GM21423 (cell line): Measurements from ENCODE around the gene KRT71.

Experiments used
- ATAC-seq: cut with Tn5 transposase; IDR thresholded peaks from one replicate; pipeline ENCODE4 v1.9.1; 2021; ENCODE audit warnings: mild to moderate bottlenecking, moderate library complexity; ENCODE audit not compliant: unreplicated experiment

The KRT71 gene

DNA sequence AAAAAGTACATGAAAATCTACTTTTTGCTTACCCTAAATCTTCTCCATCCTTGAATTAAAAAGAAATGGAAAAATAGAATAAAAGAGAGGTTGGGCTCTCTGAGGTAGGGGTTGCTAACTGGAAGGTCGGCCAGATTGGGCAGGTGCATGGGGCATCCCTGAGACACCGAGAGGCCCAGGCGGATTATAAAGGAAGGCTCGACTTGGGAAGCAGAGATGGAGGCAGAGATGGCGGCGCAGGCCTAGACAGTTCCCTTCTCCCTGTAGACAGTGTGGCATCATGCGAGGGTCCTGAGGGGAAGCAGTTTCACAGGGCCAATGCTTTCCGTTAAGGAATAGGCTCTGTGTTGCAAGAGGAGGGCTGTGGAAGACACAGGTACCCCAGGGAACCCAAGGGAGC, 24.4 kb upstream of the KRT71 start:
- no peak for ATAC-seq

DNA sequence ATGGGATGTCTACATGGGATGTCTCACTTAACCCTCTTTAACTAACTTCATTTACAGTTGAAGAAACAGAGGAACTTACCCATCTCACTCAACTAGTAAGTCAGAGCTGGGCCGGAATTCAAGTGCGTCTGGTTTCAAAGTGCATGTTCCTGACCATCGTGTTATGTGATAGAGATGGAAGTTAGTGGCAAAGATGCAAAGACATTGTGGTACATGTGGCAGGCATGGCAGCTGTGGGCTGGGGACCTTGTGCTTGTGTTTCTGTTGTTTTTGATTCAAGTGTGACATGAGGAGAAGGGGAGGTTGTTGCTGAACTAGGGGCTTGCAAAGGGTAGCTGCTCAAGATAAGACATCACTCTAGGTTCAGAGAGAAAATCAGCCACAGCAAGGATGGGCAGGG, 23.0 kb upstream of the KRT71 start:
- ATAC-seq: no peak

DNA sequence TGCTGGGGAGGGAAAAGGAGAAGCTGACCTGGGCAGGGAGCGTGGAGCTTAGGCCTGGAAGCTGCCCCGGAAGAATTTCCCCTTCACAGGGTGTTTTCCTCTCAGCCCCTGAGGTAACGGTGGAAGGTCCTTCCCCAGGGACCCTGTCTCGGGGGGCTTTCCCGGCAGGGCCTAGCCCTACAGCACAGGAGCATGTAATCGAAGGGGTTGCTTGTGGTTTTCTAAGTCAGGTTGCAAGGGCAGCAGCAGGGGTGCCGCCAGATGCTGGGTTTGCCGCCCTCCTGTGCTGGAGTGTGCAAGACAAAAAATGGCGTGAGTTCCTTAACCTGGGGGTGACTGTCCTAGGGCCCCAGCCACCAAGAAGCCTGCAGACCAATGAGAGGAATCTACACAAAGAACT, 22.3 kb upstream of the KRT71 start:
- ATAC-seq: no peak

DNA sequence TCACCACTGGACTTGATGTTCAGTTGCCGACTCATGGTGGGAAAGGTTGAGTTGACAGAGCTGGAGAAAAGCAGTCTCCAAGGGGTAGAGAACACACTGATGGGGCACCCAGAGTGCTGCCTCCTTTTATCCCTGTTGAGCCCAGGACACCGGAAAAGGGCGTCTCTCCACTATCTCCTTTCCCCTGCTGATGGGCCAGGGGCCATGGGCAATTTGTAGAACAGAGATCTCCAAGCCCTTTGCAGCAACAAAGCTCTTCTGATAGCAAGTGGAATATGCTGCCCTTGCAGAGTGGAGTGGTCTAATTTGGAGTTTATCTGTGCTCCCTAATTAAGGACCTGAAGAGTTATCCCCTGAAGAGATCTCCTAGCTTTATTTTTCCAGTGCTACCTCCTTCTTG, 20.8 kb upstream of the KRT71 start, which contains the start of gene KRT74:
KRT74 (minus strand) TSS at position 101 of the 400 bp plus-strand sequence; CDS start at position 35, 66 bp downstream.
- ATAC-seq: no peak

DNA sequence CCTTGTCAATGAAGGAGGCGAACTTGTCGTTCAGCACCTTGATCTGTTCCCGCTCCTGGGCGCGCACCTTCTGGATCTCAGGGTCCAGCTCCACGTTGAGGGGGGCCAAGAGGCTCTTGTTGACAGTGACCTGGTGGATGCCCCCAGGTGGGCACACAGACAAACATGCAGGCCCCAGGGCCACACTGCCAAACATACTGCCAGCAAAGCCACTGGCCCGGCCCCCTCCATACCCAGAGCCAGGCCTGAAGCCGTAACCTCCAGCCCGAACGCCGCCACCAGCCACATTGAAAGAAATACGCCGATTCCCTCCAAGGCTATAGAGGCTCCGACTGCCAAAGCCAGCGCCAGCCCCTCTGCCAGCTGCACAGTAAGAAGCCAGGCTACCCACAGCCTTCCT, 20.4 kb upstream of the KRT71 start:
- no peak for ATAC-seq

DNA sequence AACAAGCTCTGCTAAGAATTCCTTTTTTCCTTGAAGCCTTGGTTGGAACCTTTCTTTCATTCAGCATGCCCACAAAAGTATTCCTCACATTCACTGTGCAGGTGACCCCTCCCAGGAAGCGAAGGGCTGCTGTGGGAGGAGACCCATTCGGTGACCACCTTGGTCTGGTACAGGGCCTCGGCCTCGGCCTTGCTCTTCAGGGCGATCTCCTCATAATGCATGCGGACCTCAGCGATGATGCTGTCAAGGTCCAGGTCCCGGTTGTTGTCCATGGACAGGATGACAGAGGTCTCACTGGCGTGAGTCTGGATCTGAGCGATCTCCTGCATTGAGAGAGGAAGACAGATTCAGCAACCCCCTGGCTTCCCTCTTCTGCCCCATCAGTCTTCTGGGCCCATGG, 17.6 kb upstream of the KRT71 start:
- no peak for ATAC-seq

DNA sequence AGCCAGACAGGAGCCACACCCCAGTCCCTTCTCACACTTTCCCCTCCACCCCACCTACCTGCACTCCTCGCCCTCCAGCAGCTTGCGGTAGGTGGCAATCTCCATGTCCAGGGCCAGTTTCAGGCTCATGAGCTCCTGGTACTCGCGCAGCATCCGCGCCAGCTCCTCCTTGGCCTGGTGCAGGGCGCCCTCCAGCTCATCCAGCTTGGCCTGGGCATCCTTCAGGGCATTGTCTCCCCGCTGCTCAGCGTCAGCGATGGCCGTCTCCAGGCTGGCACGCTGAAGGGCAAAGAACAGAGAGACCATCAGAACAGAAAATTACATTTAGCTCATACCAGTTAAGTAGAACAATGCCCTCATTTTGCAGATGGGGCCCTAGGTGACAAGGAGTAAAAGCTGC, 15.2 kb upstream of the KRT71 start:
- no peak for ATAC-seq

DNA sequence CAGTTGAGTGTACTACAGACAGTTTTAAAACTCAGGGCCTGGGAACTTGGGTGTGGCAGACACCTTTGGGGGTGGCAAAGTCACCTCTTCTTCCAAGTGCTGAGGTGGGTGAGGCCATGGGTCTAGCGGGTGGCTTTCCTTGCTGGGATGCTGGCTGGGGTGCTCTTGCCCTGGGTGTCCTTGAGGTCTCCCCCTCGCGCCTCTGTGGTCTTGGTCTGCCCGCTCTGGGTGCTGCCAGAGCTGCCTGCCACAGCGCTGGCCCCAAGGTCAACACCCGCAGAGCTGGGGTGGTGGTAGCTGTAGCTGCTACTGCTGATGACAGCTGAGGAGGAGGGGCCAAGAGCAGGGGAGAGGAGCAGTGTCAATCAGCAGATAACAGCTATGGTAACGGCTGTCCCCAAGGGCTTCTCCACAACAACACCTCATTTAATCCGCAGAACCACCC, 13.9 kb upstream of the KRT71 start:
- no peak for ATAC-seq

DNA sequence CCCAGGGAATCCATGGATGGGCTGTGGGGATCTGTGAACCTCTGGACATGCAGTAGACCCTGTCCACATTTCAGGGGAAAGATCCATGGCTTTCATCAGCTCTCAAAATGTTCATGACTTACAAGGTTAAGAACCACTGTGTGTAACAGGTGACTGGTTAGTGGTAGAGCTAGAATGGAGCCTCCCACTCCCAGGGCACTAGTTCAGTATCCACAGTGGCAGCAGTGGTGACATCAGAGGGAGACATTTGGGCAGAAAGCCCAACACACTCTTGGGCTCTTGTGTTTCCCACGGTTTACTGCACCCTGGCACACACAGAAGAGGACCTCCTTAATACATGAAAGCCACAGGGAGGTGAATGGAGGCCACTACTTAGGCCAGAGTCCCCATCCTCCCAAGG, 11.6 kb upstream of the KRT71 start:
- ATAC-seq: no peak

DNA sequence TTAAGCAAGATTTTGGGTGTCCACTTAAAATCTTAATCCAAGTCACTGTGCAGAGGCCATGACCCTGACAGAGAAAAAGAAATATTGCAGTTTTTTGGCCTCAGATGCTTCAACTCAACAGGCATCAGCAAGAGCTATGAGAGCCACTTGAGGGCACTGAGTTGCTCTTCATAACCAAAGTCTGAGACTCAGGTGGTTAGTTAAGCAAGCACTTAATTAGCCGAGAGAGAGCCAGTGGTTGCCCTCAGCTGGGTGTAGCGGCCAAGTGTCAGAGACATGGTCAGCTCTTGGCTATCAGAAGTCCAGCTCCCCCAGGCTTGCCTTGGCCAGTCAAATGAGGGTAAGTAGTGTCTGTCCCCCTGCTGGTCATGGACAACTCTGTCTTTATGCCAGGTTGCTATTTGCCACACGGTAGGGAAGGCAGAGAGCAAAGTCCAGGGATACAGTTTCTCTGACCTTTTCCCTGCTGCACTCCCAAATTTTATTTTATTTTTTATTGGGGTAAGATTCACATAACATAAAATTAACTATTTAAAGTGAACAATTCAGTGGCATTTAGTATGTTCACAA, 9.0 kb upstream of the KRT71 start:
- no peak for ATAC-seq

DNA sequence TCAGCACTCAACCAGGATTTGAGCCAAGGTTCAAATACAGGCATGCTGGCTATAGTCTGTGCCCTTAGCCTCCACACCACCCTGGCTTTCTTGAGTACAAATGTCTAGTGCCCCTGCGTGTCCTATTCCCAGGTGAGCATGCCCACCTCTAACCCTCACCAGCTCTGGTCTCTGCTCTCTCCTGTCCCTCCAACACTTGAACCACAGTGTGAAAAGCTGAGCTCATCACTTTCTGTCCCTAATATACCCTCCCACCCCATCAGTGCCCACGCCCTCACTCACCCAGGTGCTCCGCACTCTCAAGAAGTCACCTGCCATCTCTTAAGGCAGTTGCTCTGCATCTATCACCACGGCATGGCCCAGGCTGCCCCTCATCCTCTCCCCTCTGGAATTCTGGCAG, 7.0 kb upstream of the KRT71 start:
- no peak for ATAC-seq

DNA sequence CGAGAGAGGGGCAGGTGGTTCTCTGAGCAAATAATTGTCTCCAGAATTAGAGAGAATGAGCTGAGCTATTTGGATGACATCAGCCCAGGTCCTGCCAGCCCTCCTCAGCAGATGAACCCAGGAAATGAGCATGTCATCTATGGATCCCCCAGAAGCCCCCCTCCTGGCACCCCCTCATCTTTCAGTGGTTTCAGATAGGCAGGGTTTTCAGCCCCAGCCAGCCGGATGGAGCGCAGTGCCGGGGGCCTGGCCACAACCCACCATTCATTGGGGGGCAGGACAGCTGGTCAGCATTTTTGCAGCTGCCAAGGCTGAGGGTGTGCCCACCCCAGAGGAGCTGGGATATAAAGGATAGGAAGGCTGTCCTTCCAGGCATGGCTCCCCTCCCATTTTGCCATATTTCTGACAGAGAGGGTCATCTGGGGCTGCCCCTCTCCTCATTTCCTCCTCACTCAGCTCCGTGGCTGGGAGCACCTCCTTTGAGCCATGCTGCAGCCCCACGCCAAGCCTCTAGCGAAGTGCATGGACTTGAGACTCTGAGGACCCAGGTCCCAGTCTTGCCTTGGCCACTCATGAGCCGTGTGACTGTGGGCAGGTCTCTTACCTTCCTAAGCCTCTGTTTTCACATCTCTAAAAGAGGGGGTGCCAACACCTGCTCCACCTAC, 6.0 kb upstream of the KRT71 start:
- ATAC-seq: no peak

DNA sequence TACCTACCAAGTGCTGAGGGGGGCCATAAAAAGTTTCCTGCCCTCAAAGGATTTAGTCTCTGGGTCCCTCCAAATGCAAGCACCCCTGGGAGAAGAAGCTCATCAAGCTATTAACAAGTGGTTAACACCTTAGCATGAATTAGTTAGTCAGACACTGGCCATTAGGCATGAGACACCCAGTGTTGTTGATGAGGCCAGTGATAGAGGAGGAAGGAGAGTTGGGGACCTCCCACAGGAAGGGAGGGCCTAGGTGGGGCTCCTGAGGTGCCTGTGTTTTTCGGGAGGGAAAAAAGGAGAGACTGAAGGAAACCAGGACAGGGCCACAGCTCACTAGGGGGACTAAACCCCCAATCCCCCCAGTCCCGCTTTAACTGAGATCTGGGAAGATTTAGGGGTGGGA, 4.5 kb upstream of the KRT71 start:
- ATAC-seq: no peak

DNA sequence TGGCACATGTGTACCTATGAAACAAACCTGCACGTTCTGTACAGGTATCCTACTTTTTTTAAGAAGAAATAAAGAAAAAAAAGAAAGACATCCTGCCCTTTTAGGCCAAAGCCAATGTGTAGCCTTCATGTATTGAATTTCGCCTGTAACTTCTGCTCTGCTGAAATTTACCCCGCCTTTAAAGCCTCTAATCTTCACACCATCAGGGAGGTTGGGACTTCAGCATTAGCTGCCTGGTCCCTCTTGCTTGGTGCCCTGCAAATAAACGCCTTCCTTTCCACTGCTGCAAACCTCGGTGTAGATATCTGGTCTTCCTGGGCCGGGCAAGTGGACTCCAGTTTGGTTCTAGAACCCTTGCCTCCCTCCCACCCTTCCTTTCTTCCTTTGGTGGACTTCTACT, 2.6 kb upstream of the KRT71 start:
- no peak for ATAC-seq

DNA sequence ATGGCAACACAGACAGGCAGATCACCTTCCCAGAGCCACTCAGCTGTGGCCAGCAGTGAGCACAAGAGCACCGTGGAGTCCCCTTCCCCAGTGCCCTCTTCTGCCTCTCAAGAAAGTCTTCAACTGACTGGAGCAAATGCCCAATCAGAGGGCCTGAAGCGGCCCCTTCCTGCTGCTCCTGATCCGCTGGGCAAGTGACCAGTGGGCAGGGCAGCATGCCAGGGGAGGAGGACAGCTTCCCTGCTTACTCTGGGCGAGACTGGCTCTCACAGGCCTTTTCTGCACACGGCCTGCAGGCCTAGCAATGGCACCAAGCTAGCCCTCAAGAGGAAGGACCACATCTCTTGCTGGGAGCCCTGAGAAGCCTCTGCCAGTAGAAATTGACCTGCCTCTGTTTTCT, 890 bp downstream of the KRT71 start:
- no peak for ATAC-seq

DNA sequence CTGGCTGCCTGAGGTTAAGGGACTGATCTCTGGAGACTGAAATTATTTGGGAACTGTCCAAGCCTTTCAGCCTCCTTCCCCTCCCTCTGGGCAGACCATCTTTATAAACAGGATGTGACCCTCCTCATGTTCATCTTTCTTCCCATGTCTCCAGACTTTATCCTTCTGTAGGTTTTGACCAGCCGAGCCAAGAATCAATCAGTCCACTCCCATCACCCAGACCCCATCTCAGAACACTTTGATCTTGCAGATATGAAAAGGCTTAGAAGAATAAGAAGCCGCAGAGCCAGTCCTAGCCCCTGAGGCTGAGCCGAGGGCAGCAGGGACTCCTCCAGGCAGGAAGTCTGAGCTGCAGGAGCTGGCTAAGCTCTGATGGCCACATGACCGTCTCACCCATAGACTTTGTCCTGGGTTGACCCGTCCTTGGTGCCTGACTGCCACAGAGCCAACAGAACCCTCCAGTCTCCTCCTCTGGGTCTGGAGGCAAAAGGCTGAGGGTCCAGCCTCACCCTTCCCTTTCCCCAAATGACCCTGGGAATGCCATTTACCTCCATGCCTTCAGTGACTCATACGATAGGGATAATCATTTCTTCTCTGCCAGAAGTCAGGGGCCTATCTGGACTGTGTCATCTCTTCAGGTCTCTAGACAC, 1.6 kb downstream of the KRT71 start:
- no peak for ATAC-seq

DNA sequence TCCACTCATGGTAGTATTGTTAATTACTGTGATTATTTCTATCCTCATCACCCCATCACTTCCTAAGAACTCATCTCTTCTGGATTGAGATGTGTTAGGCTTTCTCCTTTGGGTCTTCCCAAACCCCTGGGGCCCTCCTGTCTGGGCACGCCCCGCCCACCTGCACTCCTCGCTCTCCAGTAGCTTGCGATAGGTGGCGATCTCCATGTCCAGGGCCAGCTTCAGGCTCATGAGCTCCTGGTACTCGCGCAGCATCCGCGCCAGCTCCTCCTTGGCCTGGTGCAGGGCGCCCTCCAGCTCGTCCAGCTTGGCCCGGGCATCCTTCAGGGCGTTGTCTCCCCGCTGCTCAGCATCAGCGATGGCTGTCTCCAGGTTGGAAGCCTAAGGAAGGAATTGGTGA, 6.8 kb downstream of the KRT71 start:
- ATAC-seq: no peak

DNA sequence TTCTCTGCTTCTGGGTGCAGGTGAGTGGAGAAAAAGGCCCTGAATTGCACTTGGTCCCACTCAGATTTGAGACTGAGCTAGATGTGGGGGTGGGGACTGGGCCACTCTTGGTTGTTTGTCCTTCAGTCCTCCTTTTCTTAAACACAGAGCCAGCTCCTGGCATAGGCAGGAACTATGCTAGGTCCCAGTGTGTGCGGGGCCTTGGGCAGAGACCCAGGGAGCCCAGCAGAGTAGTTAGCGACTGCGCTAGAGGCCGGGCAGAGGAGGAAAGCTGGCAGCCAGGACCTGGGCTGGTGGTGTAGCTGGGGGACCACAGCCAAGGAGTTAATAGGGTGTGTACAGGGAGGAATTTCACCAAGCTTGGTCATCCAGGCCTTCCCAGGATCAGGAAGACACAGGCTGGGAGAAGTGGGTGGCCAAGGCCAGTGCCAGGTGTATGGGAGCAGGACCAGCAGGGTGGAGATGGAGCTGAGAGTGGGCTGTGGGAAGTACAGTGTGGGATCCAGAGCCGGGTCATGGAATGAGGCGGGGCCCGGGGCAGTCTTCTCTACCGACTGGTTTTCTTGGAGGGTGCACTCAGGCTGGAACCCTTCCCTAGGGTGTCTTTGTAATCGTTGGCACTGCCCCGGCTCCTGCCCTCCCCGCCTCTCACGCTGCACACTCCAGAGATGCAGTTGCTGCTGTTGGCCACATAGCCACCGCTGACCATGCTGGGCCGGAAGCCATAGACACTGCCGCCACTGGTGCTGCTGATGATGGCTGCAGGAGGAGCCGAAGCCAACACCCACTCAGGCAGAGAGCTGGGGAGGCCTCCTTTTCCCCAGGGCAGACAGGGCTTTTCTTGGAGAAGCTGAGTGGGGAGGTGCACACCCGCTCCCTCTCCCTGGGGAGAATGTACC, 8.7 kb downstream of the KRT71 start:
- no peak for ATAC-seq

DNA sequence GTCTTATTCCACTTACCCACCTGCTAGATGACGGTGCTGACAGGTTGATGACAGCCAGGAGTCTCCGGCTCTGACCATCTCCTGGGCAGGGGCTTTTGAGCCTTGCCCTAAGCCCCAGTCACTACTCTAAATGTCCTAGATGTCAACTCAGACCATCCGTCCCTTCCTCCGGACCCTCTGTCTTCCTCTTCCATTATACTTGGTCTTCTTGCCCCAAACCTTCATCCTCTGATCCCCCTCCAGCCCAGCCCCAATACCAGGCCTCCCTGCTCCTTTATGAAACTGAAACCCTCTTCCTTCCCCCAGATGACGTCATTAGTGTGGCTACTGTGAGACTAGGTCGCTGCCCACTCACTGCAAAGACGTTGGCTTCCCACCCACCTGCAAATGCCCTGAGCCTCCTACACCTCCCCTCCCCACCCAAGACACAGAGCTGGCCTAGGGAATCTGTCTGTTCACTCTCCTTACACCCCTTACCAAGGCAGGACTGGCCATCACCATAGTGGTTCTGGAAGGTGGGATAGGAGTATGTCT, 10.1 kb downstream of the KRT71 start:
- no peak for ATAC-seq

DNA sequence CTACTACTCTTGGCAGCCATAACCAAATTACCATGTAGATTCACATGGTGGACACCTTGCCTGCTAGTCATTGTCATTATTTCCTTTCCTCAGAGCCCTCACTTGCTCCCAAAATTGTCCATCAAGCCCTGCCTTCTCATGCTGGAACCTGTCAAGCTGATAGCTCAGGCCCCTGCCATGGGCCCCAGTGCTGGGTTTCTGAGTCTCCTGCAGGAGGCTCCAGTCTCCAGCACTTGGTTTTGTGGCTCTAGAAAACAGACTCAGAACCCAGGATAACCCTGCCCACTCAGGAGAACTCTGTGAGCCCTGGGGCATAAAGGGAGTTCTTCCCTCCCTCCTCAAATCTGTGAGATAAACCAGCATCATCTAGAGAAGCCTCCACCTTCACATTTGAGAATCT, 10.8 kb downstream of the KRT71 start:
- ATAC-seq: no peak

DNA sequence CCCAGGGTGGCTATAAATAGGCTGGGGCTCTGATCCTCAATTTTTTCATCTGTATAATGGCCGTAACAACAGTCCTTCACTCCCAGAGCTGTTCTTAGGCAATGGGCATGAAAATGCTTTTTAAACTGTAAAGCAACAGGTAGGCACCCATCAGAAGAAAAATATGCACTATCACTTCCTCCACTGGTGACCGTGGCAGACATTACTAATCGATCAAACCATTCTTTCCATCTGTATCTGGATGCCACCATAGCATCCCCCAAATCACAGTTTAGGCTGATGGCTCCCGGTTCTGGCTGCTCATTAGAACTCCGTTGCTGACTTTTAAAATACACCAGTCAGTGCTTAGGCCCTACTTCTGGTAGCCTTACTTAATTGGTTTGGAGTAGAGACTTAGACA, 11.2 kb downstream of the KRT71 start:
- ATAC-seq: no peak
